PC-3 (cell line): Measurements from ENCODE around the gene RARRES2. TPM values are rescaled to one million over a fixed set of nuclear protein-coding genes. Genes with fewer than 3 reads are reported as not detected.
A peak's percentile ranks its signal among the peaks of the same experiment; 100 is the strongest.

Experiments used
- ATAC-seq: fragments of 200-7000 bp; cut with Tn5 transposase; 2 replicates; pipeline ENCODE4 v1.9.1; 2020; ENCODE audit warnings: mild to moderate bottlenecking, moderate library complexity
- BruUV-seq: library from RNA; stranded (reverse); fragments of 400-500 nt; replicated peaks from 2 replicates; lab custom pipeline; 2021; lab: Mats Ljungman, UMichigan
- CTCF ChIA-PET: fragments of 300-600 bp; sonication (Branson Sonifier 250); formaldehyde crosslinking; loops from one replicate; lab custom pipeline; 2022; ENCODE audit warnings: antibody characterized with exemption; lab: Charles Lee
- POLR2A ChIA-PET: fragments of 300-600 bp; sonication (Branson Sonifier 250); formaldehyde crosslinking; loops from one replicate; lab custom pipeline; 2022; ENCODE audit warnings: antibody characterized with exemption; ENCODE audit not compliant: unreplicated experiment; lab: Charles Lee
- DNase-seq: peaks from one replicate; pipeline ENCODE4 v3.0.0-alpha.2; 2015
- H2AFZ ChIP-seq: fragments of 300-600 bp; sonication (generic); 2 replicates; pipeline ENCODE4 v1.6.0; 2016; ENCODE audit warnings: antibody characterized with exemption, low read length
- H3F3A ChIP-seq: fragments of 300-600 bp; sonication (generic); one replicate; pipeline ENCODE4 v1.6.0; 2017; ENCODE audit warnings: antibody characterized with exemption, low read length, control low read depth, mild to moderate bottlenecking; ENCODE audit not compliant: unreplicated experiment
- H3K27ac ChIP-seq: fragments of 300-600 bp; sonication (generic); 2 replicates; pipeline ENCODE4 v1.5.1; 2016; ENCODE audit warnings: mild to moderate bottlenecking, low read length
- H3K27me3 ChIP-seq: fragments of 300-600 bp; sonication (generic); 2 replicates; pipeline ENCODE4 v1.6.1; 2016; ENCODE audit warnings: low read length, mixed read lengths
- H3K36me3 ChIP-seq: fragments of 300-600 bp; sonication (generic); 2 replicates; pipeline ENCODE4 v1.6.1; 2016; ENCODE audit warnings: low read depth, mixed run types, low read length, mixed read lengths
- H3K4me1 ChIP-seq: fragments of 300-600 bp; sonication (generic); 2 replicates; pipeline ENCODE4 v1.5.1; 2016; ENCODE audit warnings: low read length; ENCODE audit not compliant: insufficient read depth
- H3K4me2 ChIP-seq: fragments of 300-600 bp; sonication (generic); 2 replicates; pipeline ENCODE4 v1.6.0; 2016; ENCODE audit warnings: low read length
- H3K4me3 ChIP-seq: fragments of 300-600 bp; sonication (generic); 2 replicates; pipeline ENCODE4 v1.5.1; 2016; ENCODE audit warnings: mild to moderate bottlenecking, low read length, mixed read lengths
- H3K79me2 ChIP-seq: fragments of 300-600 bp; sonication (generic); 2 replicates; pipeline ENCODE4 v1.6.1; 2017; ENCODE audit warnings: low read length, mixed read lengths
- H3K9ac ChIP-seq: fragments of 300-600 bp; sonication (generic); 2 replicates; pipeline ENCODE4 v1.6.0; 2016; ENCODE audit warnings: mild to moderate bottlenecking, low read length
- H3K9me2 ChIP-seq: fragments of 300-600 bp; sonication (generic); replicated peaks from 2 replicates; pipeline ENCODE4 v1.6.1; 2016; ENCODE audit warnings: mixed run types, low read length, mixed read lengths
- H3K9me3 ChIP-seq: fragments of 300-600 bp; sonication (generic); 2 replicates; pipeline ENCODE4 v1.6.1; 2016; ENCODE audit warnings: low read length, mixed read lengths
- H4K20me1 ChIP-seq: fragments of 300-600 bp; sonication (generic); 2 replicates; pipeline ENCODE4 v1.6.1; 2016; ENCODE audit warnings: low read length, mixed read lengths
- EZH2 ChIP-seq: fragments of 300-600 bp; sonication (generic); IDR thresholded peaks from one replicate; pipeline ENCODE4 v1.6.1; 2017; ENCODE audit warnings: antibody characterized with exemption, mild to moderate bottlenecking, low read length; ENCODE audit not compliant: unreplicated experiment
- EZH2phosphoT487 ChIP-seq: fragments of 300-600 bp; sonication (generic); IDR thresholded peaks from 2 replicates; pipeline ENCODE4 v1.6.1; 2018; ENCODE audit warnings: mild to moderate bottlenecking, antibody characterized with exemption, low read length, borderline replicate concordance
- intact Hi-C: fragments of 100-400 bp; cut with micrococcal nuclease; formaldehyde crosslinking; loops from 2 replicates; pipeline ENCODE4 v1.9.0; 2023
- total RNA-seq: library from RNA; depleted of rRNA; stranded (reverse); fragments of >200 nt; gene quantifications from 2 replicates; pipeline ENCODE4 v1.2.3, GENCODE V29; 2014
- TF ChIP-seq, protein P1 (sequence below): fragments of 300-600 bp; sonication (generic); conservative IDR thresholded peaks from 2 replicates; pipeline ENCODE4 v1.5.1; 2017; ENCODE audit warnings: antibody characterized with exemption, low read depth, mild to moderate bottlenecking, low read length

The RARRES2 gene
- total RNA-seq, 1 experiment from 2014 or later = 1.6 TPM

DNA sequence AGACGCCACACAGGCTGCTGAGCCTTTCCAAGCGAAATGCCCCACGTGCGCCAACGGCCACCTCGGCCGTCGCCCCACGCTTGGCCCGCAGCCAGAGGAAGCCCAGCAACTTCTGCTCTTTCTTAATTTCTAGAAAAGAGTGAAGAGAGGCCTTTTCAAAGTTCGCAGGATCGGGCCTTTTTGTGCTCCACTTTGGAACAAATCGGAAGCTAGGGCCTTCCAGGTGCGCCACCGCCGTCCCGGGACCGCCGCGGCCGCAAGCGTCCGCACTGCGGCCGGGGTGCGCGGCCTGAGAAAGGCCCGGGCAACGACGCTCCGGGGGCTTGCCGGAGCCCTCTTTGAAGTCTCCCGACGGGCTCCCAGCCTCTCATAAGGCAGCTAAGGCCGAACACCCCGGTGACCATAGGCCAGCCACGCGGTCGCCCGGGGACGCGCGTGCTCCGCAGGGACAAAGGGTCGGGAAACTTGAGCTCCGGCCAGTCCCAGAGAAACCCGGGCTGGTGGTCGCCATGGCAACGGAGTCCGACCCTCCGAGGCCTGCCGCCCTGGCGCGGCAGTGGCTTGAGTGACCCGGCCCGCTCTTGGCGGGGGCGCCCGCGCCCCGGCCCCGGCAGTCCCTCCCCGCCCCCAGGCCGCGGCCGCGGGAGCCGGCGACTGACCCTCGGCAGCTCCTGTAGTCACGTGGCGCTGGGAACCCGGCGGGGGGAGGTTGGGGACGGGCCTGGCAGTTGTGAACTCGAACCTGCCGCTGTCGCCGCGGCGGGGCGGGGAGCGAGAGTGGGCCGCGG, 26.9 kb upstream of the RARRES2 start, which contains the start of gene REPIN1:
REPIN1 (plus strand) TSS at position 727 of the 788 bp plus-strand sequence. CDS start 890 bp downstream, outside the sequence.
- H3K36me3 ChIP-seq = no peaks in the 10 kb centered on the region
- no peak for TF ChIP-seq EZH2
- TF ChIP-seq, protein P1, sequence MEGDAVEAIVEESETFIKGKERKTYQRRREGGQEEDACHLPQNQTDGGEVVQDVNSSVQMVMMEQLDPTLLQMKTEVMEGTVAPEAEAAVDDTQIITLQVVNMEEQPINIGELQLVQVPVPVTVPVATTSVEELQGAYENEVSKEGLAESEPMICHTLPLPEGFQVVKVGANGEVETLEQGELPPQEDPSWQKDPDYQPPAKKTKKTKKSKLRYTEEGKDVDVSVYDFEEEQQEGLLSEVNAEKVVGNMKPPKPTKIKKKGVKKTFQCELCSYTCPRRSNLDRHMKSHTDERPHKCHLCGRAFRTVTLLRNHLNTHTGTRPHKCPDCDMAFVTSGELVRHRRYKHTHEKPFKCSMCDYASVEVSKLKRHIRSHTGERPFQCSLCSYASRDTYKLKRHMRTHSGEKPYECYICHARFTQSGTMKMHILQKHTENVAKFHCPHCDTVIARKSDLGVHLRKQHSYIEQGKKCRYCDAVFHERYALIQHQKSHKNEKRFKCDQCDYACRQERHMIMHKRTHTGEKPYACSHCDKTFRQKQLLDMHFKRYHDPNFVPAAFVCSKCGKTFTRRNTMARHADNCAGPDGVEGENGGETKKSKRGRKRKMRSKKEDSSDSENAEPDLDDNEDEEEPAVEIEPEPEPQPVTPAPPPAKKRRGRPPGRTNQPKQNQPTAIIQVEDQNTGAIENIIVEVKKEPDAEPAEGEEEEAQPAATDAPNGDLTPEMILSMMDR = no peak
- TF ChIP-seq EZH2phosphoT487 = 0 out of 2 replicates have a peak, but pooled peaks have one; percentile 44
- intact Hi-C loops = no loop called here
- ChIA-PET CTCF (no interaction called here), POLR2A (interaction anchor here (0.6 kb wide), 2 partner anchors 17 to 45 kb away, joined by 3 to 5 read pairs; partner anchors contain the start of gene ACTR3C)
- peaks cover 46% of the 10 kb centered on the region for H3K79me2 ChIP-seq
- peak within 1 kb of the TSS; percentile 87 for H3K4me3 ChIP-seq
- H3K9me2 ChIP-seq = no peaks in the 10 kb centered on the region
- BruUV-seq = no TSS peak
- ATAC-seq = peak; percentile 54
- peak; percentile 80 for DNase-seq
- peak within 1 kb of the TSS; percentile 71 for H2AFZ ChIP-seq
- peak within 1 kb of the TSS; percentile 94 for H3K4me2 ChIP-seq
- H4K20me1 ChIP-seq = 0 out of 2 replicates have a peak, but pooled peaks cover 11% of the 10 kb centered on the region
- peak within 1 kb of the TSS; percentile 92 for H3K9ac ChIP-seq
- no peaks in the 10 kb centered on the region for H3K9me3 ChIP-seq
- no peaks in the 10 kb centered on the region for H3F3A ChIP-seq
- no peaks in the 10 kb centered on the region for H3K27me3 ChIP-seq
- H3K4me1 ChIP-seq = peaks cover 30% of the 10 kb centered on the region
- peak within 1 kb of the TSS; percentile 83 for H3K27ac ChIP-seq

DNA sequence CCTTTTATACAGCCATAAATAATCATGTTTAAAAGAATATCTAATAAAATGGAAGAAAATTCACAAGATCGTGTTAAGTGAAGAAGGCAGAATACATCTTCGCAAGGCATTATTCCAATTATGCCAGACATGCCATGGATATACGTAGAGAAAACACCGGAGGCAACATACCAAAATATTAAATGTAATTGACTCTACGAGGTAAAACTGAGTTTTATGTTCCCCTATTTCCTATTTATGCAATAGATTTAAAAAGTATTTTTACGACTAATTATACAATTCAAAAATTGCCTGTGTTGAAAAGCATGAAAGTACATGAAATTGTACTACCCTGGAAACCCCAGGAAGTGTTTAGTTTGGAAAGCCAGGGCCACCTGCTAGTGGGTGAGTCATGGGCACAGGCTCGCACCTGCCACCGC, 26.3 kb upstream of the RARRES2 start:
- DNase-seq (no peak), ATAC-seq (peak; percentile 63)
- Histone ChIP-seq H3K9me3 (no peaks in the 10 kb centered on the region), H2AFZ (peak overlapping the region; percentile 71), H3K27ac (peak overlapping the region; percentile 83), H3K79me2 (peaks cover 41% of the 10 kb centered on the region), H3K4me3 (peak overlapping the region; percentile 87), H3K4me2 (peak overlapping the region; percentile 94), H3K4me1 (peaks cover 33% of the 10 kb centered on the region), H3K27me3 (no peaks in the 10 kb centered on the region), H3F3A (no peaks in the 10 kb centered on the region), H3K9me2 (no peaks in the 10 kb centered on the region), H3K9ac (peak overlapping the region; percentile 92), H3K36me3 (no peaks in the 10 kb centered on the region), H4K20me1 (0 out of 2 replicates have a peak, but pooled peaks cover 11% of the 10 kb centered on the region)
- intact Hi-C loops = no loop called here
- BruUV-seq = TSS peak; percentile 53
- ChIA-PET POLR2A (no interaction called here), CTCF (no interaction called here)
- no peak for TF ChIP-seq EZH2phosphoT487
- TF ChIP-seq EZH2 = no peak
- TF ChIP-seq, protein P1 = no peak
